ENCODE results near the gene NACC1.

The NACC1 gene

GRCh38 chr19:13092606-13093235 is 25.3 kb upstream of the NACC1 start:
- no peak for TF ChIP-seq CTCF (conservative IDR thresholded peaks at IDR 0.05; ENCODE audit: low read depth, low read length)
- no peak overlapping the region for H3K4me3 ChIP-seq (ENCODE audit: low read length)
- DNase-seq (ENCODE audit: low read depth): no peak

- peak; percentile 80 for TF ChIP-seq CTCF (conservative IDR thresholded peaks at IDR 0.05; ENCODE audit: low read depth, low read length)
- no peak for DNase-seq (ENCODE audit: low read depth)
- H3K4me3 ChIP-seq (ENCODE audit: low read length): no peak overlapping the region
Measured at GRCh38 chr19:13093407-13094105, 24.5 kb upstream of the NACC1 start.

- H3K4me3 ChIP-seq (ENCODE audit: low read length): no peak overlapping the region
- DNase-seq (ENCODE audit: low read depth): no peak
- no peak for TF ChIP-seq CTCF (conservative IDR thresholded peaks at IDR 0.05; ENCODE audit: low read depth, low read length)
Measured at GRCh38 chr19:13094106-13094504, 24.0 kb upstream of the NACC1 start.

- no peak overlapping the region for H3K4me3 ChIP-seq (ENCODE audit: low read length)
- DNase-seq (ENCODE audit: low read depth): no peak
- no peak for TF ChIP-seq CTCF (conservative IDR thresholded peaks at IDR 0.05; ENCODE audit: low read depth, low read length)
Measured at GRCh38 chr19:13094771-13095392, 23.2 kb upstream of the NACC1 start.

GRCh38 chr19:13095393-13095784 is 22.7 kb upstream of the NACC1 start:
- H3K4me3 ChIP-seq (ENCODE audit: low read length): no peak overlapping the region
- no peak for DNase-seq (ENCODE audit: low read depth)
- no peak for TF ChIP-seq CTCF (conservative IDR thresholded peaks at IDR 0.05; ENCODE audit: low read depth, low read length)

- no peak overlapping the region for H3K4me3 ChIP-seq (ENCODE audit: low read length)
- TF ChIP-seq CTCF (conservative IDR thresholded peaks at IDR 0.05; ENCODE audit: low read depth, low read length): no peak
- no peak for DNase-seq (ENCODE audit: low read depth)
Measured at GRCh38 chr19:13095934-13096927, 21.8 kb upstream of the NACC1 start.
